IgD-negative memory B cell (primary cell): ENCODE data around the gene GPRC5A. TPM values are rescaled to one million over a fixed set of nuclear protein-coding genes. Genes with fewer than 3 reads are reported as not detected.

ENCODE experiments used
- H3K27ac Mint-ChIP-seq, 3 donors: one replicate each; pipeline ENCODE4 v1.8.0; 2020 to 2022; ENCODE audit warnings: mild to moderate bottlenecking in 3 of 3, mixed read lengths in 3 of 3, moderate library complexity in 1 of 3
- H3K27me3 Mint-ChIP-seq: one replicate; pipeline ENCODE4 v1.8.0; 2021; ENCODE audit warnings: mixed read lengths
- H3K36me3 Mint-ChIP-seq: one replicate; pipeline ENCODE4 v1.8.0; 2020; ENCODE audit warnings: mild to moderate bottlenecking, mixed read lengths
- H3K4me1 Mint-ChIP-seq, 3 donors: one replicate each; pipeline ENCODE4 v1.8.0; 2020 to 2022; ENCODE audit warnings: mixed read lengths in 3 of 3, mild to moderate bottlenecking in 1 of 3
- H3K4me3 Mint-ChIP-seq, 4 donors: one replicate each; pipeline ENCODE4 v1.8.0; 2020 to 2022; ENCODE audit warnings: mild to moderate bottlenecking in 4 of 4, mixed read lengths in 4 of 4, moderate library complexity in 3 of 4
- H3K9me3 Mint-ChIP-seq, 3 donors: one replicate each; pipeline ENCODE4 v1.8.0; 2020 to 2021; ENCODE audit warnings: mixed read lengths in 3 of 3, mild to moderate bottlenecking in 1 of 3
- polyA plus RNA-seq: library from polyadenylated mRNA; unstranded; fragments of 300-500 nt; fragmentation: Illumina TruSeq; gene quantifications from one replicate; pipeline ENCODE4 v1.2.3, GENCODE V29; 2021

Gene GPRC5A
- polyA plus RNA-seq, 1 donor from 2014 or later: not detected

DNA sequence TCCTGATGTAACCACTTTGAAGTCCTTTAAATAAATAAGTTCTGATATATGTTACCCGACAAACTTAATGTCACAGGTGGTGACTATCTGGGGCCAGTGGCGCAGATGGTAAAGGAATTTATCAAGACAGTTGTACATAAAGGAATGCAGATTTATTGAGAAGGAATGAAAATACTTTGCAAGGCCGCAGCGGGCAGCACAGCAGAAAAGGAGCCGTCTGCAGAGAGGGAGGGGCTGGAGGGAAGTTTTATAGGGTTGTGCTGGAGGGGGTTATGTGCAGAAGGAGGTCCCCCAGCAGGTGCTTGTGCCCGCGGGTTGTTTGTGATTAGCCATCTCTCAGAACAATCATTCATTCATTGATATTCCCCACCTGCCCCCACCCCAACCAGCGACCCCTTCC lies 43.2 kb downstream of the GPRC5A start:
- H3K9me3 Mint-ChIP-seq: no peaks in the 10 kb centered on the region
- peaks cover 3% of the 10 kb centered on the region for H3K27me3 Mint-ChIP-seq
- peaks cover 0 to under 1% (median 0%) of the 10 kb centered on the region in 3 donors for H3K4me1 Mint-ChIP-seq
- H3K4me3 Mint-ChIP-seq: no peak overlapping the region
- no peaks in the 10 kb centered on the region for H3K36me3 Mint-ChIP-seq
- H3K27ac Mint-ChIP-seq: no peak overlapping the region

- Mint-ChIP-seq H3K4me1 (peaks cover 0 to 1% (median 0%) of the 10 kb centered on the region in 3 donors), H3K9me3 (no peaks in the 10 kb centered on the region), H3K27ac (no peak overlapping the region), H3K27me3 (no peaks in the 10 kb centered on the region), H3K36me3 (no peaks in the 10 kb centered on the region), H3K4me3 (no peak overlapping the region)
These were observed 45.7 kb downstream of the GPRC5A start for GRCh38 chr12:12936983-12937491.

- Mint-ChIP-seq H3K4me1 (peaks cover 0 to 3% (median 0%) of the 10 kb centered on the region in 3 donors), H3K36me3 (no peaks in the 10 kb centered on the region), H3K9me3 (no peaks in the 10 kb centered on the region), H3K4me3 (no peak overlapping the region), H3K27ac (no peak overlapping the region), H3K27me3 (no peaks in the 10 kb centered on the region)
These were observed 47.2 kb downstream of the GPRC5A start for GRCh38 chr12:12938541-12938940.

GRCh38 chr12:12939888-12940287 lies 48.5 kb downstream of the GPRC5A start:
- no peaks in the 10 kb centered on the region for H3K36me3 Mint-ChIP-seq

GRCh38 chr12:12941450-12942350 lies 50.3 kb downstream of the GPRC5A start:
- Mint-ChIP-seq H3K36me3 (no peaks in the 10 kb centered on the region), H3K27ac (no peak overlapping the region), H3K4me3 (no peak overlapping the region), H3K9me3 (no peaks in the 10 kb centered on the region), H3K27me3 (peaks cover 1% of the 10 kb centered on the region), H3K4me1 (peaks cover 0 to 3% (median 0%) of the 10 kb centered on the region in 3 donors)

More at GRCh38 chr12:12939888-12940287, 48.5 kb downstream of the GPRC5A start:
- no peaks in the 10 kb centered on the region for H3K27me3 Mint-ChIP-seq
- no peaks in the 10 kb centered on the region for H3K9me3 Mint-ChIP-seq
- no peak overlapping the region for H3K27ac Mint-ChIP-seq
- no peak overlapping the region for H3K4me3 Mint-ChIP-seq
- peaks cover 0 to 3% (median 0%) of the 10 kb centered on the region in 3 donors for H3K4me1 Mint-ChIP-seq

DNA sequence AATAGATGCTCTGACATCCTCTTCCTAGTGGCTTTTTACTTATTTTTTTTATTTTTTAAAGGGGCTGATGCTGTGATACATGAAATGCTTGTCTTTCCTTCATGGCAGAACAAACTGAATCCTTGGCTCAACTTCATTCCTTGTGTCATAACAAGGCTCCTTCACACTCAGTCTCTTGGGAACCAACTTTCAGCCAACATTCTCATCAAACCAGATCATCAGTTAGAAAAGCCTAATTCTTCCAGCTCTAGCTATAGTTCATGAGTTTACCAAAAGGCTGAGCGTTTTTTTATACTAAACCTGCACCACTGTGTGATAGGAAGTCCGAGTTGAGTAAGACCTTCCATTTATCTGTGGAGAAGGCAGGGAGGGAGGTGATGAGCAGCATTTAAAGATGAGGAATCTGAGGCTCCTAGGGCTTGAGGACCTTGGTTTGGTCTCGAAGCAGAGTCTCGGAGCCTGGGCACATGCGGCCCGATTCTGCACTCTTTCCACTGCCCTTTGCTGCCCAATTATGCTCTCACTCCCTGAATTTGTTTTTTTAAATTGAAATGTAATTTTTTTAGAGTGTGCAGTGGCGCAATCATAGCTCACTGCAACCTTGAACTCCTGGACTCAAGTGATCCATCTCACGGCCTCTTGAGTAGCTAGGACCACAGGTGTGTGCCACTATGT lies 52.4 kb downstream of the GPRC5A start:
- Mint-ChIP-seq H3K4me3 (no peak overlapping the region), H3K4me1 (peaks cover 0 to 3% (median 0%) of the 10 kb centered on the region in 3 donors), H3K27me3 (peaks cover 4% of the 10 kb centered on the region), H3K9me3 (no peaks in the 10 kb centered on the region), H3K36me3 (no peaks in the 10 kb centered on the region), H3K27ac (no peak overlapping the region)

- peaks cover 4% of the 10 kb centered on the region for H3K27me3 Mint-ChIP-seq
- peaks cover 0 to 1% (median 0%) of the 10 kb centered on the region in 3 donors for H3K4me1 Mint-ChIP-seq
- no peak overlapping the region for H3K27ac Mint-ChIP-seq
- no peaks in the 10 kb centered on the region for H3K9me3 Mint-ChIP-seq
- peak overlapping the region in 1 of 4 donors; percentile 30 for H3K4me3 Mint-ChIP-seq
- H3K36me3 Mint-ChIP-seq: no peaks in the 10 kb centered on the region
These were observed 54.2 kb downstream of the GPRC5A start for GRCh38 chr12:12945591-12945990.

DNA sequence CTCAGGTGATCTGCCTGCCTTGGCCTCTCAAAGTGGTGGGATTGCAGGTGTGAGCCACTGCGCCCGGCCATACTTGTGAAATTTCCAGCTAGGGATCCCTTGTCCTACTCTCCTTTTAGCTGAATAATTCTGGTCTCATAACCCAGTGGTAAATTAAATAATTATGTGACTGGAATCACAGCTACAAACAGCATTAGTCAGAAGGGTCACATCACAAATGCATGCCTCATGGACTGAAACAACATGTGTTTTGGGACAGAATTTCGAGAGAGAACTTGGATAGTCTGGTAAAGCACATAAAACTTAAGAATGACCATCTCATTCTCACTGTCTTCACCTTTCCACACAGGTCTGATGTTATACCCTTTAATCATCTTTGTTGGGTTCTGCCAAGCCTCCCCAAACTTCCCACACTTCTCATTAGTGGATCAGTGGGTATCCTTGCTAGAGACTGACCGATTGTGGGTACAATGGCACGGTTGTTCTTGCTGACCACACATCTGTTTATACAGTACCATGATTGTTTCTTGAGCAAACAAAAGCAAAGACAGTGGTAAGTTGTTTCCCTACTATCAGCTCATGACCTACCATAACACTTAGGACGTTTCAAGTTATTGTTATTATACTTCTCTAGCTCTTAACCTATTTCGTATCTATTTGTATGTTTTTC lies 55.5 kb downstream of the GPRC5A start:
- Mint-ChIP-seq H3K27ac (no peak overlapping the region), H3K27me3 (peaks cover 4% of the 10 kb centered on the region), H3K9me3 (no peaks in the 10 kb centered on the region), H3K4me1 (peaks cover 0 to 1% (median 0%) of the 10 kb centered on the region in 3 donors), H3K4me3 (no peak overlapping the region), H3K36me3 (no peaks in the 10 kb centered on the region)

DNA sequence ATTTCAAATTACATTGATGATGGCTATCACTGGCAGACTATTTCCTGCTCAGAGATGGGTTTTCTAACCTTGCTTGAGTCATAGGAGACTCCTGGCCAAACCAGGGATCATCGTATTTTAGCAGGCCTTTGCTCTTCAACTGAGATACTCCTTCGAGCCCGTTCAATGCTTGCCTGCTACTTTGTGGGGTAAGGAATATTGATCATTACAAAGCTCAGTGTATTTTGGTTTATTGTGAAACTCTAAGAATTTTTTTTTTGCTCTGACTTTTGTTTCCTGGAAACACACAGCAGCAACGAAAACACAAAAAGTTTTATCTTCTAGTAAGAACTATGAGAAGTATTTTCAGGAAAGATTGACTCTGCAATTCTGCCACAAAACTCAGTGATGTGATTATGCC lies 56.5 kb downstream of the GPRC5A start:
- H3K27ac Mint-ChIP-seq: peak overlapping the region in 1 of 3 donors; percentile 59
- no peak overlapping the region for H3K4me3 Mint-ChIP-seq
- no peaks in the 10 kb centered on the region for H3K9me3 Mint-ChIP-seq
- no peaks in the 10 kb centered on the region for H3K36me3 Mint-ChIP-seq
- H3K27me3 Mint-ChIP-seq: peaks cover 4% of the 10 kb centered on the region
- H3K4me1 Mint-ChIP-seq: peaks cover 0 to 1% (median 0%) of the 10 kb centered on the region in 3 donors

GRCh38 chr12:12951504-12951903 lies 60.1 kb downstream of the GPRC5A start:
- Mint-ChIP-seq H3K4me3 (peak overlapping the region in 1 of 4 donors; percentile 61), H3K27ac (no peak overlapping the region), H3K9me3 (no peaks in the 10 kb centered on the region), H3K36me3 (no peaks in the 10 kb centered on the region), H3K27me3 (peaks cover 7% of the 10 kb centered on the region), H3K4me1 (peaks cover 0 to 3% (median 0%) of the 10 kb centered on the region in 3 donors)

DNA sequence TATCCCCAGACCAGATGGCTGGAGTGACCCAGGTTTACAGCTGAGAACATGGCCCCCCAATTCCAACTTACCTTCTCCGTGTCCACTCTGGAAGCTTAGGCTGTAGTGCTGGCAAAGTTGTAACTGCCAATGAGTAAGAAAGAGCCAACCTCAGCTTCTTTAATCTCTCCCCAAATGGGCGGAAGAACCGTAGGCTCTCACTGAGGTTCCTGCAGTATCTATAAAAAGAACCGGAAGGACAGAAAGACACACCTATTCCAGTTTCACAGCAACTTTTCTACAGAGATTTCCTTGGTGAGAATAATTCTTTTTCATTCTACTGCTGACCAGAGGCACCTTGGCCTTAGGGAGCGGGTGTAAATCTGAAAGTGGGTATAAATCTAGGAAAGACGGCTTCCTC lies 60.7 kb downstream of the GPRC5A start, which contains the start of gene GPRC5D:
Gene GPRC5D, minus strand, starts transcription at position 135 of the 400 bp plus-strand sequence. CDS start 1,786 bp downstream, outside the sequence.
- H3K36me3 Mint-ChIP-seq: no peaks in the 10 kb centered on the region
- no peak within 1 kb of the TSS for H3K27ac Mint-ChIP-seq
- peaks cover 2% of the 10 kb centered on the region for H3K27me3 Mint-ChIP-seq
- H3K4me1 Mint-ChIP-seq: peaks cover 0 to 3% (median 0%) of the 10 kb centered on the region in 3 donors
- H3K9me3 Mint-ChIP-seq: no peaks in the 10 kb centered on the region
- H3K4me3 Mint-ChIP-seq: peak within 1 kb of the TSS in 3 of 4 donors; percentile 33 to 92 (median 61)

GRCh38 chr12:12954356-12954755 lies 63.0 kb downstream of the GPRC5A start:
- Mint-ChIP-seq H3K4me1 (peaks cover 0 to 3% (median 0%) of the 10 kb centered on the region in 3 donors), H3K36me3 (no peaks in the 10 kb centered on the region), H3K27me3 (peaks cover 4% of the 10 kb centered on the region), H3K27ac (no peak overlapping the region), H3K9me3 (no peaks in the 10 kb centered on the region), H3K4me3 (no peak overlapping the region)

- Mint-ChIP-seq H3K27ac (peak overlapping the region in 1 of 3 donors; percentile 57), H3K9me3 (no peaks in the 10 kb centered on the region), H3K4me3 (peak overlapping the region in 1 of 4 donors; percentile 49), H3K36me3 (no peaks in the 10 kb centered on the region), H3K27me3 (peaks cover 4% of the 10 kb centered on the region), H3K4me1 (peaks cover 0 to 3% (median 0%) of the 10 kb centered on the region in 3 donors)
These were observed 63.7 kb downstream of the GPRC5A start for GRCh38 chr12:12954878-12955625.

GRCh38 chr12:12958886-12959285 lies 67.5 kb downstream of the GPRC5A start:
- H3K4me1 Mint-ChIP-seq: no peaks in the 10 kb centered on the region
- no peaks in the 10 kb centered on the region for H3K9me3 Mint-ChIP-seq
- no peak overlapping the region for H3K27ac Mint-ChIP-seq
- H3K27me3 Mint-ChIP-seq: peaks cover 4% of the 10 kb centered on the region
- H3K4me3 Mint-ChIP-seq: no peak overlapping the region
- H3K36me3 Mint-ChIP-seq: no peaks in the 10 kb centered on the region
